Measurements from ENCODE around the gene RPL37A.

Gene RPL37A

DNA sequence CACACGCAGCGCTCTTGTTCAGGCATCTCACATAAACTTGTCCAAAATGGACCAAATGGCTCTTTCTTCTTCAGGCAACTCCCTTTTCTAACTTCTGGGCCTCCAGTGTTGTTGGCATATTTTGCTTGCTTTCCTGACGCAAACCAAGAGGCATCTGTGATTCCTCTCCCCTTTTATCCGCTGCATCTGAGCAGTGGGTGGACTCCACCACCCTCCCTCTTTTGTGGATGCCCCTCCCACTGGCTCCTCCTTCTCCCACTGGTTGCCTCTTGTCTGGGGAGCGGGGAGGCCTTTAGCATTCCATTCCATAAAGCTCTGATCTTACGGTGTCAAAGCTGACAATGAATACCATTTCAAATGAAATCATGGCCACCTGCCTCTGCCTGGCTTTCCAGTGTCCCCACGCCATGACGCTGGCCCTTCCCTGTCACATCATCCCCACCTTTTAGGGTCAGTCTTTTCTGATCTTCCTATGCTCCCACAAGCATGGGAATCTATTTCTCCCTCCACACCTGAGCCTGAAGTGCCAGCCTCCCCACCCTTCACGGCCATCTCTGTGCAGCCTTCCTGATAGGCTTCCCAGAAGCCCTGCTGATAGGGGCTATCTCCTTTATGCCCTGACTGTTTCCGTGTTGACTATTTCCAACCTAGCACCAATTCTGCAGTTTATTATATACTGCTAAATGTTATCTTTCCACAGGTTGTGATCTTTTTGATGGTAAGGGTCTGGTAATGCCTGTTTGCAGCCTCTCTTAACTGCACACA lies 51.5 kb downstream of the RPL37A start:
- no peaks in the 10 kb centered on the region for H3K27me3 ChIP-seq (ENCODE audit: low read depth, low read length)
- no peak overlapping the region for H3K27ac ChIP-seq (ENCODE audit: low read length)
- no peak overlapping the region for H3K4me2 ChIP-seq (ENCODE audit: low read length)
- no peak overlapping the region for H3K9ac ChIP-seq (ENCODE audit: low read length)
- H4K20me1 ChIP-seq (ENCODE audit: insufficient read depth, low read length): no peaks in the 10 kb centered on the region
- H3K36me3 ChIP-seq (replicated peaks; ENCODE audit: low read depth, low read length): no peaks in the 10 kb centered on the region
- no peaks in the 10 kb centered on the region for H3K4me1 ChIP-seq (ENCODE audit: low read length)
- no peak overlapping the region for H2AFZ ChIP-seq (ENCODE audit: low read depth, low read length)
- TF ChIP-seq CTCF (IDR thresholded peaks at IDR 0.05; ENCODE audit: low read depth, low read length): no peak
- no peak for TF ChIP-seq EZH2phosphoT487 (IDR thresholded peaks at IDR 0.05; ENCODE audit: low read depth)
- no peaks in the 10 kb centered on the region for H3K79me2 ChIP-seq (ENCODE audit: low read length)
- H3K4me3 ChIP-seq (ENCODE audit: low read length): no peak overlapping the region
- H3K9me3 ChIP-seq (ENCODE audit: insufficient read depth, low read length): no peaks in the 10 kb centered on the region

- Histone ChIP-seq H3K4me2 (ENCODE audit: low read length) (no peak overlapping the region), H3K4me1 (ENCODE audit: low read length) (no peaks in the 10 kb centered on the region), H3K9ac (ENCODE audit: low read length) (no peak overlapping the region), H3K27me3 (ENCODE audit: low read depth, low read length) (no peaks in the 10 kb centered on the region), H3K4me3 (ENCODE audit: low read length) (no peak overlapping the region), H3K36me3 (replicated peaks; ENCODE audit: low read depth, low read length) (no peaks in the 10 kb centered on the region), H4K20me1 (ENCODE audit: insufficient read depth, low read length) (no peaks in the 10 kb centered on the region), H2AFZ (ENCODE audit: low read depth, low read length) (no peak overlapping the region), H3K27ac (ENCODE audit: low read length) (no peak overlapping the region), H3K79me2 (ENCODE audit: low read length) (no peaks in the 10 kb centered on the region), H3K9me3 (ENCODE audit: insufficient read depth, low read length) (no peaks in the 10 kb centered on the region)
- no peak for TF ChIP-seq CTCF (IDR thresholded peaks at IDR 0.05; ENCODE audit: low read depth, low read length)
Observed at GRCh38 chr2:216551234-216552068, 52.8 kb downstream of the RPL37A start.

GRCh38 chr2:216553093-216553478 lies 54.4 kb downstream of the RPL37A start:
- TF ChIP-seq CTCF (IDR thresholded peaks at IDR 0.05; ENCODE audit: low read depth, low read length) (no peak), EZH2phosphoT487 (IDR thresholded peaks at IDR 0.05; ENCODE audit: low read depth) (no peak)
- H3K4me3 ChIP-seq (ENCODE audit: low read length): no peak overlapping the region
- no peaks in the 10 kb centered on the region for H3K4me1 ChIP-seq (ENCODE audit: low read length)
- no peak overlapping the region for H2AFZ ChIP-seq (ENCODE audit: low read depth, low read length)
- no peak overlapping the region for H3K4me2 ChIP-seq (ENCODE audit: low read length)
- H3K9ac ChIP-seq (ENCODE audit: low read length): no peak overlapping the region
- no peaks in the 10 kb centered on the region for H3K79me2 ChIP-seq (ENCODE audit: low read length)
- H4K20me1 ChIP-seq (ENCODE audit: insufficient read depth, low read length): no peaks in the 10 kb centered on the region
- H3K36me3 ChIP-seq (replicated peaks; ENCODE audit: low read depth, low read length): no peaks in the 10 kb centered on the region
- H3K9me3 ChIP-seq (ENCODE audit: insufficient read depth, low read length): no peaks in the 10 kb centered on the region
- H3K27ac ChIP-seq (ENCODE audit: low read length): no peak overlapping the region
- H3K27me3 ChIP-seq (ENCODE audit: low read depth, low read length): no peaks in the 10 kb centered on the region
